Esophagus squamous epithelium (tissue), 5 donors: ENCODE data around the gene CDH6. TPM values are rescaled to one million over a fixed set of nuclear protein-coding genes. Genes with fewer than 3 reads are reported as not detected.

Experiments used
- DNase-seq: peaks from one replicate; lab custom pipeline; 2025; lab: John Stamatoyannopoulos, UW
- H3K27ac ChIP-seq, 4 donors: fragments of 200-600 bp; sonication (generic); one replicate each; pipeline ENCODE4 v1.5.1; 2016 to 2019; ENCODE audit warnings: mild to moderate bottlenecking in 1 of 4
- H3K27me3 ChIP-seq, 4 donors: fragments of 200-600 bp; sonication (generic); 1 replicate in 3 of 4; 2 replicates in 1 of 4; pipeline versions ENCODE4 v1.5.1 to v1.6.0; 2017 to 2021; ENCODE audit warnings: antibody characterized with exemption in 1 of 4
- H3K36me3 ChIP-seq, 3 donors: fragments of 200-600 bp; sonication (generic); one replicate each; pipeline ENCODE4 v1.5.1; 2016 to 2019
- H3K4me1 ChIP-seq, 3 donors: fragments of 200-600 bp; sonication (generic); one replicate each; pipeline ENCODE4 v1.5.1; 2017 to 2019
- H3K4me3 ChIP-seq, 4 donors: fragments of 200-600 bp; sonication (generic); 1 replicate in 3 of 4; 2 replicates in 1 of 4; pipeline ENCODE4 v1.5.1; 2016 to 2019; ENCODE audit warnings: mild to moderate bottlenecking in 2 of 4, moderate library complexity in 1 of 4
- H3K9me3 ChIP-seq, 3 donors: fragments of 200-600 bp; sonication (generic); one replicate each; pipeline ENCODE4 v1.5.1; 2016 to 2019
- POLR2A ChIP-seq, 4 donors: fragments of 450-650 bp; IDR thresholded peaks; one replicate each; pipeline ENCODE4 v1.6.1; 2017; ENCODE audit warnings: antibody characterized with exemption in 4 of 4, mild to moderate bottlenecking in 4 of 4, moderate library complexity in 3 of 4
- WGBS, 2 donors: methylation state at CpG; one replicate each; pipeline ENCODE4 v1.1.5; 2018; 5-methylcytosine and 5-hydroxymethylcytosine counted together
- intact Hi-C: fragments of 100-400 bp; cut with DNase I; formaldehyde crosslinking; loops from one replicate; pipeline ENCODE4 v1.15.0; 2022
- total RNA-seq, 4 donors: library from RNA; depleted of rRNA; stranded (reverse); fragments of >200 nt; gene quantifications; one replicate each; pipeline ENCODE4 v1.1.0, GENCODE V29; 2016
- TF ChIP-seq, protein P1 (sequence below), 6 experiments: fragments of 450-650 bp in 4 of 6; fragments of 200-600 bp in 2 of 6; sonication (generic) in 2 of 6; IDR thresholded peaks; one replicate each; pipeline ENCODE4 v1.5.1; 2016 to 2019; ENCODE audit warnings: antibody characterized with exemption in 6 of 6, mild to moderate bottlenecking in 4 of 6, moderate library complexity in 4 of 6
- donor health status: DM: yes; HTN: yes; CAD: no.

CDH6 gene
- total RNA-seq, 4 donors from 2014 or later: 1.5 to 5.0 (median 4.2) TPM

GRCh38 chr5:31364881-31365636 is 171.6 kb downstream of the CDH6 start:
- WGBS, 2 donors: 68 to 69% methylated on average over 2 of the region's 2 CpGs
- Histone ChIP-seq H3K27ac (no peak overlapping the region), H3K36me3 (no peaks in the 10 kb centered on the region), H3K9me3 (no peaks in the 10 kb centered on the region), H3K27me3 (peaks cover 0 to 6% (median 0%) of the 10 kb centered on the region in 4 donors), H3K4me1 (no peaks in the 10 kb centered on the region), H3K4me3 (no peak overlapping the region)
- no peak for TF ChIP-seq POLR2A (IDR thresholded peaks at IDR 0.05)
- TF ChIP-seq, protein P1, sequence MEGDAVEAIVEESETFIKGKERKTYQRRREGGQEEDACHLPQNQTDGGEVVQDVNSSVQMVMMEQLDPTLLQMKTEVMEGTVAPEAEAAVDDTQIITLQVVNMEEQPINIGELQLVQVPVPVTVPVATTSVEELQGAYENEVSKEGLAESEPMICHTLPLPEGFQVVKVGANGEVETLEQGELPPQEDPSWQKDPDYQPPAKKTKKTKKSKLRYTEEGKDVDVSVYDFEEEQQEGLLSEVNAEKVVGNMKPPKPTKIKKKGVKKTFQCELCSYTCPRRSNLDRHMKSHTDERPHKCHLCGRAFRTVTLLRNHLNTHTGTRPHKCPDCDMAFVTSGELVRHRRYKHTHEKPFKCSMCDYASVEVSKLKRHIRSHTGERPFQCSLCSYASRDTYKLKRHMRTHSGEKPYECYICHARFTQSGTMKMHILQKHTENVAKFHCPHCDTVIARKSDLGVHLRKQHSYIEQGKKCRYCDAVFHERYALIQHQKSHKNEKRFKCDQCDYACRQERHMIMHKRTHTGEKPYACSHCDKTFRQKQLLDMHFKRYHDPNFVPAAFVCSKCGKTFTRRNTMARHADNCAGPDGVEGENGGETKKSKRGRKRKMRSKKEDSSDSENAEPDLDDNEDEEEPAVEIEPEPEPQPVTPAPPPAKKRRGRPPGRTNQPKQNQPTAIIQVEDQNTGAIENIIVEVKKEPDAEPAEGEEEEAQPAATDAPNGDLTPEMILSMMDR (IDR thresholded peaks at IDR 0.05): no peak
- intact Hi-C loops: no loop called here
- no peak for DNase-seq

DNA sequence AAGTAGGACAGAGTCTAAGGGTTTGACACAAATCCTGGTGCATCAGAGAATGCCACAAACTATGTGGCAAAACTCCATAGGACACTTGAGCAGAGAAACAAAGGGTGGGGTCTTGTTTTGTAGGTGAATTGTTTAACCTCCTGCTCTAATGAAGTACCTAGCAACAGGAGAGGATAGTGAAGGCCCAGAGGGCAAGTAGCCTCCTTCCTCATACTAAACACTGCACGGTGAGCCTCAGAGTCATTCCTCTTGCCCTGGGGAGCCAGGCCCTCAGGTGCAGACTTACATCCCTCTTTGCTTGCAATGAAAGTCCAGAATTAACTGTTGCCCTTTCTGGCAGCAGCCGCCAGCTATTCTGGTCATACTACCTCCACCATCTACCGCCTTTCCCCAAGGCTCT is 172.3 kb downstream of the CDH6 start:
- H3K27me3 ChIP-seq: peaks cover 0 to 8% (median 0%) of the 10 kb centered on the region in 4 donors
- no peak overlapping the region for H3K4me3 ChIP-seq
- no peak for DNase-seq
- H3K36me3 ChIP-seq: no peaks in the 10 kb centered on the region
- no peaks in the 10 kb centered on the region for H3K9me3 ChIP-seq
- intact Hi-C loops: no loop called here
- TF ChIP-seq POLR2A (IDR thresholded peaks at IDR 0.05): no peak
- TF ChIP-seq, protein P1 (IDR thresholded peaks at IDR 0.05): no peak
- H3K4me1 ChIP-seq: no peaks in the 10 kb centered on the region
- WGBS, 2 donors: 75 to 76% methylated on average over 3 of the region's 3 CpGs
- H3K27ac ChIP-seq: no peak overlapping the region

- H3K27me3 ChIP-seq: peaks cover 0 to 8% (median 0%) of the 10 kb centered on the region in 4 donors
- WGBS, 2 donors: 46 to 50% methylated on average over 2 to 5 of the region's 5 CpGs
- no peaks in the 10 kb centered on the region for H3K9me3 ChIP-seq
- H3K4me1 ChIP-seq: no peaks in the 10 kb centered on the region
- intact Hi-C loops: no loop called here
- no peak for TF ChIP-seq POLR2A (IDR thresholded peaks at IDR 0.05)
- TF ChIP-seq, protein P1 (IDR thresholded peaks at IDR 0.05): no peak
- no peak for DNase-seq
- no peak overlapping the region for H3K4me3 ChIP-seq
- no peaks in the 10 kb centered on the region for H3K36me3 ChIP-seq
- no peak overlapping the region for H3K27ac ChIP-seq
Measured at GRCh38 chr5:31366941-31367340, 173.5 kb downstream of the CDH6 start.

DNA sequence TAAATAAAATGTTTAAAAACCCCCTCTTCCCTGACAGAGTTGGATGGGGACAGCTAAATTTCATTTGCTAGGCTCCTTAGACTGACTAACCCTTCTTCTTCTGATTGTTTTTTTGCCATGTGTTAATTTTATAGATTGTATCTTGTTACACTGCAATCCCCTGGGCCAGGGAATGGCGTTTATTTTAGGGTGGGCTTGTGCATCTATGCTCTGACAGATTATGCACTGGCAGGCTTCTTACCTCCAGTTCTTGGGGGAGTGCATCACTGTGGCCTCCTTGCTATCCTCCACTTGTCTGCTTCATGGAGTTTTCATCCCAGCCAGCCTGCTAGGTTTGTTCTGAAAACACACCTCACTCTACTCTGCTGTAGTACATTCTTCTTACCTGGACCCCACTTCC is 178.6 kb downstream of the CDH6 start:
- no peak overlapping the region for H3K4me3 ChIP-seq
- peaks cover 0 to 13% (median 0%) of the 10 kb centered on the region in 4 donors for H3K27me3 ChIP-seq
- intact Hi-C loops: no loop called here
- no peak overlapping the region for H3K27ac ChIP-seq
- no peaks in the 10 kb centered on the region for H3K36me3 ChIP-seq
- no peaks in the 10 kb centered on the region for H3K9me3 ChIP-seq
- 24 to 48% methylated on average over 1 of the region's 1 CpG for WGBS, 2 donors
- TF ChIP-seq, protein P1 (IDR thresholded peaks at IDR 0.05): no peak
- no peak for TF ChIP-seq POLR2A (IDR thresholded peaks at IDR 0.05)
- no peak for DNase-seq
- no peaks in the 10 kb centered on the region for H3K4me1 ChIP-seq

- intact Hi-C loops: no loop called here
- TF ChIP-seq, protein P1 (IDR thresholded peaks at IDR 0.05): no peak
- no peak for TF ChIP-seq POLR2A (IDR thresholded peaks at IDR 0.05)
- Histone ChIP-seq H3K9me3 (no peaks in the 10 kb centered on the region), H3K27ac (no peak overlapping the region), H3K27me3 (peaks cover 0 to 5% (median 0%) of the 10 kb centered on the region in 4 donors), H3K36me3 (no peaks in the 10 kb centered on the region), H3K4me3 (no peak overlapping the region), H3K4me1 (no peaks in the 10 kb centered on the region)
- no peak for DNase-seq
- 79 to 88% methylated on average over 10 of the region's 10 CpGs for WGBS, 2 donors
Measured at GRCh38 chr5:31375999-31376720, 182.7 kb downstream of the CDH6 start.
